ENCODE data around the gene ALX4.

DNA sequence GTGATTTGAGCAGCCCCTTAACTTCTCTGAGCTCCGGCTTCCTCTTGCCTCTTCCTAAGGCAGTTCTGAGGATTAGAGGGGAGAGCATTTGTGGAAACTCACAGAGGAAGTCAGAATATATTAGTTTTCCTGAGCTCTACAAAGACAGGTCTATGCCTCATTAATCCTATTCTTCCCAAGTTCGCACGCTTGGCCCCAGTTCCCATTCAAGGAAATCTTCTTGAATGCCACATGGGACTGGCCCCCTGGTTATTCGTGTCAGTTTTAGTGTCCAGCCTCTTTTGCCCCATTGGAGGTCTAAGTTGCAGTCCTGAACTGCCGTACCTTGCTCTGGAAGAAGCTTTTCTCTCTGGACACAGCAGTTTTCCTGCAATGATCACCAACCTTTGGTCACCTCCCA, 37.6 kb upstream of the ALX4 start:
- TF ChIP-seq CTCF (IDR thresholded peaks at IDR 0.05; ENCODE audit: low read length), result no peak
- TF ChIP-seq EZH2 (optimal IDR thresholded peaks at IDR 0.05; ENCODE audit: low read depth, low read length), result no peak

Data from MM.1S (cell line).